ENCODE measurements around the gene IGSF9B.

Gene IGSF9B

DNA sequence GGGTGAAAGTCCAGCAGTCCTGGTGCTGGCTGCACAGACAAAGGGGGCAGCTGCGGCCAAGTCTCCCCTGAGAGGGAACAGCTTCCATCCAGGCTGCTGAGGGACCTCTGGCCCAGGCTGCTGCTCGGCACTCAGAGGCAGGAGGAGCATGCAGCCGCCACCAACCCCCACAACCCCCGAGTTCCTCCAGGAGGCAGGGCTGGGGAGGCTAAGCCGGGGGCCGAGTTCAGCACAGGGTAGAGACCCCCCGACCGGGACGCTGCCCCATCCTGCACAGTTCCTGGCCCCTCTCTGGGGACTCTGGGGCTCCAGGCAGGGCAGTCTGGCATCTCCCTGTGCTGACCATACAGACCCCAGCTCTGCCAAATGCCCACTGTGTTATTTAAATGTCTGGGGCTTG, 20.2 kb downstream of the IGSF9B start:
- DNase-seq (ENCODE audit: low read depth) = no peak

DNA sequence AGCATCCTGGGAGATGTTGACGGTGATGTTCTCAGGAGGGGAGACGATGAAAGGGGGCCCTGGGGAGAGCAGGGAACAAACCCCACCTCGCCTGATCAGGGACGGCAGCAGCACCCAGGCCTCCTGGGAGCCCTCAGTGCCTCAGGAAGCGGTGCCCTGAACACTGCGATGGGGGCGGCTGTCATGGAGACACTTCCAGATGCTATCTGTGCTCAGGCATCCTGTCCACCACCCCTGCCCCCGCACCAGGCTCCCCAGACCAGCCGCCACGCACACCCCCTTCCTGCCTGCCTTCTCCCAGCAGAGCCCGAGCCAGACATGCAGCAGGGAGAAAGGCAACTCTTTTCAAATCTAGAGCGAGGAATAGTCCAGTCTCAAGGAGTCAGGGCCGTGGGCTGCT, 20.6 kb downstream of the IGSF9B start:
- no peak for DNase-seq (ENCODE audit: low read depth)

DNA sequence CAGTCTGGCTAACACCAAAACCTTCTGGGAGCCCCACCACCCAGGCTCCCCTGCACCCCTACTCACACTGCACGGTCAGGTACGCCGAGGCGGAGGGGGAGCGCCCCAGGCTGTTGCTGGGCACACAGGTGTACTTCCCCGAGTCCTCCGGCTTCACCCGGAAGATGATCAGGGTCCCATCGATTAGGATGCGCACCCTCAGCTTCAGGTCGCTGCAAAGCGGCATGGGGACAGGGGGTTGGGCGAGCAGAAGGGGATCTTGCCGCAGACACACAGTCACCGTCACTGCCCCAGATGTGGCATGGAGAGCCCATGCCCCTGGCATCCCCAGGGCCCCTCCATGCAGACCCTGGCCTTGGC, 21.2 kb downstream of the IGSF9B start:
- DNase-seq (ENCODE audit: low read depth) = no peak

DNA sequence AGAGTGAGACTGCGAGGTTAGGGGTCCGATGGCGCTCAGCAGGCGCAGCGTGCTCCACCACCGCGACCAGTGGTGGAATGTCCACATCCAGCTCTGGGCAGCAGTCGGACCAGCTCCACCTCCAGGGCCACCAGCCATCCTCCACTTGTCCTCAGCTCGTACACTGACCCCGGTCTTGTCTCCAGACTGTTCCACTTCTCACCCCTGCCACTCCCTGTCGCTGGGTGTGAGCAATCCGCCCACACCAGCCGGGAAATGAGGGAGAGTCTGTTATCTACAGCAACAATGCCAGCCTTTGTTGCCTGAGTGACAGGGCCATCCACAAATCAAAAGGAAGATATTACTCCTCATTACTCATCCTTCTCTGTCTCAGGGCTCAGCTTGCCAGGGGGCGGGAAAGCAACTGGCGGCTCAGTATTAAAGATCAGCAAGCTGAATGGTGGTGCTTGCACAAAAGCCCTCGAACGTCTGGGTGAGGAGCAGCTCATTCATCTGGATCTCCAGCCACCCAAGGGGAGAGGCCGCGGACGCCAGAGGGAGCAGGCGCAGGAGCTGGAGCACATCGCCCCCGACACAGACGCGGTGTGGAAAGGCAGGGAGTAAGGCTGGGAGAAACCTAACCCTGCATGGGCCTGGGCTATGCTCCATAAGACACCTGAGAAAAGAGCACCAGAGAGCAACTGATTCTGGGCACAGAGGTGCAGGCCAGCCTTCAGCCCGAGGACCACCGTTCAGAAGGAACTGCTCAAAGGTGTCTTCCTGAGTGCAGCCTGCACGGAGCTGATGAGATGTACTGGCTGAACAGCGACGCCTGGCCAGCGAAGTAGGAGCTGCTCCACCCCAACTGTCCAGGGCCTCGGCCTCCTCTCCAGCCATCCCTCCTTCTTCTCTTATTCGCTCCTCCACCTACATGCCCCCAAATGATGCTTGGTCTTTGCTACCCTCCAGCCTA, 21.9 kb downstream of the IGSF9B start:
- DNase-seq (ENCODE audit: low read depth) = peak; percentile 54

DNA sequence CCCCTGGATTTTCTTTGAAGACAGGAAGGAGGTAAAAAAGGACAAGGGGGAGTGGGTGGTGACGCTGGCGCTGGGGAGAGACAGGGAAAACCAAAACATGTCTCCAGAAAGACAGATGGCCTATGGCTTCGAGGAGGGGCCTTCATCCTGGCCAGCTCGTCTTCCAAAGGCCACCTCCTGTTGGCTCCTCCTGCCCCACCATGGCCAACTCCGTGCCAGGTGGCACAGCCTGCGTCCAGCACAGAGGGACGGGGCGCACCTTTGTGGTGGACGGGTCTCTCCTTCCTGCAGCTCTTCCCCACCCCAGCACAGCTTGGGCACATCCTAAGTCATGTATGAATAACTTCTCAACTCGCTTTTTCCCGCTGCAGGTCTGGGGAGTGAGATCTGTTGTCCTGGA, 22.7 kb downstream of the IGSF9B start:
- no peak for DNase-seq (ENCODE audit: low read depth)

DNA sequence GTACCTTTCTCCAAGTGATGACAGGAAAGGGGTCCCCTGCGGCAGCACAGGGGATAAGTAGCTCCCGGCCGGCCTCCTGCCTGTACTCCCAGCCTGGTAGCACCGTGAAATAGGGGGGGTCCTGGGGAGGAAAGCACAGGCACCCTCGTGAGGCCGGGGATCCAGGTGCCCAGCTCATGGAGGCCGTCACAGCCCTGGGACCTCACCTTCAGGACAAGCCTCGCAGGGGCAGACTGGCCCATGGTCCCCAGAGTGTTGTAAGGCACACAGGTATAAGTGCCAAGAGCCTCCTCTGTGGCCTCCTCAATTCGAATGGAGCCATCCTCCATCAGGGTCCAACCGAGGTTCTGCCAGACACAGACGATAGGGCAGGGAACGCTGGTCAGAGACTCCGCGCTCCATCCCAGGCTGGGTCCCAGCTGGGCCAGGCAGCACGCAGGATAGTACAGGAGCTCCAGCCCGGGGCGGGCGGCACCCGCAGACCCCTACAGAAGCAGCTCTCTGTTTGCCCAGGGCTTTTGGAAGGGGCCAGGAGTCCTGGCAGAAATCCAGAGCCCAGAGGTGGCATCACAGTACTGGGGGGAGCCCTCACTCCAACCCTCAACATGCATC, 25.2 kb downstream of the IGSF9B start:
- DNase-seq (ENCODE audit: low read depth) = no peak

DNA sequence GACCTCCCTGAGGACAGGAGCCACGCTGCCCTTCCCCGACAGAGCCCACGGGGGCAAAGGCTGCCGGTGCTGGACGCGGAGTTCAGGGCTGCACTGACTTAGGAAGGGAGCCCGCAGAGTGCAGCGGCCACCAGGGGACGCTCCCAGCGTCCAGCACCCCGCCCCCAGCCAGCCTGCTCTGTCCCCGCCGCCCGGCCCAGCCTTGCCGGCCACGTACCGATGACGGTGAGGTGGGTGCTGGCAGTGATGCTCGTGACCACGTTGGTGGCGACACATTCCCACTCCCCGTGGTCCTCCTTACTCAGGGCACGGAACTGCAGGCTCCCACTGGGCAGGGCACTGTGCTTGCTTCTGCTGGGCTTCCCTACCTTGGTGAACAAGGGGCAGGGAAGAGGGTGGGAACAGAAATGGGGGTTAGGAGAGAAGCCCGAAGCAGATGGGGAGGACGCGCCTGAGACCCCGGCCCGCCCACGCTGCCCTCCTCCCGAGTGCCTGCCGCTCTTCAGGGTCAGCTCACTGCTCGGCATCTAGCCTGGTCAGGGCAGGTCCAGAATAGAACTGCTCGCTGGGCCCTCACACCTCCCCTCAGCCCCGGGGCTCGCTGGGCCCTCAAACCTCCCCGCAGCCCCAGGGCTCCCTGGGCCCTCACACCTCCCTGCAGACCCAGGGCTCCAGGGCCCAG, 25.9 kb downstream of the IGSF9B start:
- DNase-seq (ENCODE audit: low read depth) = peak; percentile 20

DNA sequence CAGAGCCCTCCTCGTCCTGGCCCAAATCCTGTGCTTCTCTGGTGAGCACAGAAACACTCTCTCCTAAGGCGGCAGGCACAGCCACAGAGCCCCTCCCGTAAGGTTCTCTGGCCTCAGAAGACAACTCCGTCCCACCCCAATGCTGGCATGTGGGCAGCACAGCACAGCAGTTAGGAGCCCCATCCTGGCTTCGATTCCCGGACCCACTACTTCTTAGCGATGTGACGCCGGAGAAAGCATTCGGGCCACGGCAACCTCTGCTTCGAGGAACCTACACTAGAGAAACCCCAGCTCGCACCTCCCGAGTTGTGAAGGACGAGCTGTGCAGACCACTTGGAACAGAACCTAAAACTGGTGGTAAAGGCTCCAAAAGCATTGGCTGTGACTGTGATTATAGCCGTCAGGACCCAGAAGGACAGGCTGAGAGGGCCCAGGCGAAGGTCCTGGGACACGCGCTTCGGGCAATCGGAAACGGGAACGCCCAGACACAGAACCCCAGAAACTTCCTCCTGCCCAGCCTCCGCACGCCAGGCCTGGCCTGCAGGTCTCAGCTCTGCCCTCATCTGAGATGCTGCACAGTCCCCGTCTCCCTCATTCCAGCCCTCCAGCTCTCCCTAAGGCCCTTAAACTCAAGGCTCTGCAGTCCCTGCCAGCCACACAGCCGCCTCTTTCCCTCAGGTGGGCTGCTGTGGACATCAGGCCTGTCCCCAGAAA, 26.6 kb downstream of the IGSF9B start:
- DNase-seq (ENCODE audit: low read depth) = no peak

DNA sequence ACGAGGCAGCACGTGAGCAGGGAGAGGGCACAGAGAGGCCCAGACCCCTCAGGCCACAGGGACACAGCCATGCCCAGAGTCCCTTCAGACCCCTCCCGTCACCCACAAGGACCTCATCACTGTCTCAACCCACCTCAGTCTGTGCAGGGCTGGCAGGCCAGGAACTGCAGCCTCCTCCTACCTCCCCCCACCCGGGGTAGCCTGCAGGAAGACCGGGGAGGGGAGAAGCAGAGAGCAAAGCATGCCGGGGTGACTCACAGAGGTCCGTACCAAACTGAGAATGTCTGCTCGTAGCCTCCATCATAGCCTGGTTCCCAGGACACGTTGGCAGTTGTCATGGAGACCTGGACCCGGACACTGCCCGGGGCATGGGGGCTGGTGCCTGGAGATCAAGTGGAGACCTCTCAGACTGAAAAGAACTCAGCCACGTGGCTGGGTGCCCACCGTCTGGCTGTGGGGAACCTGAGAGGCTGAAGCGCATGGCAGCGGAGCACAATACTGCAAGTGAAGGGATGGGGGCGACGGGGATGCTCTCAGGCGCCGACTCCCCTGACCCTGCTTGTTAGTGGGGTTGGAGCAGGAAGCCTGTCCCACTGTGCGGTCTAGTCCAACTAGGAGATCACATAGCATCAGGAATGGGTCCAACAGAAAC, 27.2 kb downstream of the IGSF9B start:
- no peak for DNase-seq (ENCODE audit: low read depth)

DNA sequence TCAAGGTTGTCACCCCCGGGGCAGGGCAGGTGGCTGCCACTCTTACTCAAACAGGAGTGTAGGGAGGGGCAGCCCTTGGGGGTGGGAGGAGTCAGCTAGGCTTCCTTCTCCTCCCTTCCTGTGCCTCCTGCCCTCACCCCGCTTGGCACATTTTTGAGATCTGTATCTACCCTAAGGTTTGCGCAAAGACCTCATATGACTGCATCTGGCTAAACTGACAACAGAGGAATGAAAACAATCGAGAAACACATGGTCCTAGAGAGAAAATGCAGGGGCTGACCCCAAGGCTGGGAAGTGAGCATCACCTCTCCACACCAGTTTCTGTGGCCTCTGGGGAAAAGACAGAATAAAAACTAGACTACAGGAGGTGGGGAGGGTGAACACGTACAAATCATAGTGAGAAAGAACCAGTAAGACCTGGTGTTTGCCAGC, 28.1 kb downstream of the IGSF9B start:
- DNase-seq (ENCODE audit: low read depth) = no peak

DNA sequence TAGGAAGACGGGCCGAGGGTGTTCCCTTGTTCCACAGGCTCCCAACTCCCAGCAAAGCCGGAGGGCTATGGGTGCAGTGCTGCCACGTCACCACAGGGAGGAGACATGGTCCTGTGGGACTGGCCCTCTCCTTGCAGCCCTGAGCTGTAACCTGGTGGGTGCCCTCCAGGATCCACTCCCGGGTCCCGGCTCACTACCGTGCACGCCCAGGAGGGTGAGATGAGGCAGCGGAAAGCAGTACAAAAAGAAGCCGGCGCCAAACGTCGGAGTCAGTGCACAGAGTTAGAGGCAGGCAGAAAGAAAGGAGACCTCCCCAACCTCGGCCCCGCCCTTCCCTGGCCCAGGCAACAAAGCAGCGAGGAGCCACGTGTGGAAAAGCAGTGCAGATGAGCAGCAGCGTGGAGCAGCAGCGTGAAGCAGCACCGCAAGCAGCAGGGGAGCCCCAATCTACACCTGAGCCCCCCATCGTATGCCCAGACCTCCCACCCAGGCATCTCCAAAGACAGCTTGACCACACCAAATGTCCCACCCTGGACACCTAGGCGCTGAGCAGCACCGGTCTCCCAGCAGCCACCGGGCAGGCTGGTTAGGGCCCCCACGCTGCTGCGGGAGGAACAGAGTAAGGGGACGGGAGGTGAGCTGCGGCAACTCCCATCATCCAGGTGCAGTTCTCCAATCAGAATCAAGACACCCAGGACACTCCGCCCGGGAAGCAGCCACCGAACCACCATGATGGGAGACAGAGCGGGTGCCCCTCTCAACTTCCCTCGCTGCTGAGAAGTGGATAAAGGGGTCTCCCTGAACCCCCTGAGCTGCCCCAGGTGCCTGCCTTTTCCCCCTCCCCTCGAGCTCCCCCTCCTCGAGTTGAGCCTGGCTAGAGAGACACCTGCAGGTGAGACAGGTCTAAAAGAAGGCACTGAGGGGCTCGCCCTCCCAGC, 28.8 kb downstream of the IGSF9B start:
- peak; percentile 68 for DNase-seq (ENCODE audit: low read depth)

DNA sequence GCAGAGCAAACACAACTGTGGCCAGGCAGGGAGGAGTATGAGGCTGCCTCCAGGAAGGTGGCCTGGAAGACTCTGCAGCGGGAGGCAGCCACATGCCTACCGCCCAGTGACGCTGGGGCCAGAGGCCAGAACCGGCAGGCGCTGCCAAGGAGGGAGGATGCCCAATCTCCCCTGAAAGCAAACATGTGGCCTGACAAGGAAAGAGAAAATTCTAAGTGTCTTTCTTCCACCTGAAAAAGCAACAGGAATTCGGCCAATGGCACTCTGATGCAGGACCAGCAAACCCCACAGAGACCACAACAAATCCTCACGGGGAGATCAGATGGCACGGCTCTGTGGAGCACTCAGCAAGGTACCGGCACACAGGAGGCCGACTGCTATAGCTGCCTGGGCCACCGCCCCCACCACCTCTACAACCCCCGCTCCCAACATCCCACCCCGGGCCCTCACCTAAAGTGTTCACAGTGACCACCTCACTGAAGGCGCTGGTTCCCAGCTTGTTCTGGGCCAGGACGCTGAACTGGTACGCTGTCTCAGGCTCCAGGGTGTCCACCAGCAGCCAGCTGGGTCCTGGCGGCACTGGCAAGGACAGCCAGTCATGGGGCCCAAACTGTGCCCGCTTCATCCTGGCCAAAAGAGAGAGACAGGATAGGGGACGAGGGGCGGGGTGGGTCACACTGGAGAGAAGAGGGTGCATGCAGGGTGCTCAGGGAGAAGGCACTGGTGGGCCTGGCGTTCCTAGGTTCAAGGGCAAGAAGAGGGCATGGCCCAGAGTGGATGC, 30.1 kb downstream of the IGSF9B start:
- no peak for DNase-seq (ENCODE audit: low read depth)

DNA sequence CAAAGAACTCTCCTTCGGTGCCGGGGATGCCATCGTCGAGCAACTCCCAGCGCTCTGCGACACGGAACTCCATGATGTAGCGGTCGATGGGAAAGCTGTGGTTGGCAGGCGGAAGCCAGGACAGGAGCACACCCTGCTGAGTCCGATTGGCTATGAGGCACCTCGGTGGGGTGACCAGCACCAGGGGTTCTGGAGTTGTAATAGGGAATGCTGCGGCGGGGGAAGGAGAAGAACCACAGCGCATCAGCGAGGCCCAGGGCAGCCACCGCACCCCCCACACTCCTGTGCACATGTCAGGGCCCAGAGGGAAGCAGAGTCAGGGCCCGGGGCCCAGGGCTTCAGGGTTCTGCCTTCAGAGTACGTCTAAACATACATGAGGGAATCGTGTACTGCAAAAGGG, 31.0 kb downstream of the IGSF9B start:
- DNase-seq (ENCODE audit: low read depth) = no peak

DNA sequence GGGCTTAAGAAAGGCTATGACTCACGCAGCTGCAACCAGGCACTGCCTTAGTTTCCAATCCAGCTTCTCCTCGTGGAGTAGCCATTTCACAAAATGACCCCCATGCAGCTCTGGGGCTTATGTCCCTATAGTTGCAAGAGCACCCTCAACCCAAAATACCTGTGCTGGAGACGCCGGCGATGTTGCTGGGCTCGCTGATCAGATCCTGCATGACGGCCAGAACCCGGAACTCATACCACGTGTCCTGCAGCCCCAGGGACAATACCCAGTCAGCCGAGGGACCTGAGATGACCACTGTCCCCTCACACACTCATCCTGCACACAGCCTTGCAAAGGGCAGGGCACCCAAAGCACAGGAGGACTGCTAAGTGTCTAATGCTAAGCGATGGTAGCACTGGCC, 32.1 kb downstream of the IGSF9B start:
- no peak for DNase-seq (ENCODE audit: low read depth)

DNA sequence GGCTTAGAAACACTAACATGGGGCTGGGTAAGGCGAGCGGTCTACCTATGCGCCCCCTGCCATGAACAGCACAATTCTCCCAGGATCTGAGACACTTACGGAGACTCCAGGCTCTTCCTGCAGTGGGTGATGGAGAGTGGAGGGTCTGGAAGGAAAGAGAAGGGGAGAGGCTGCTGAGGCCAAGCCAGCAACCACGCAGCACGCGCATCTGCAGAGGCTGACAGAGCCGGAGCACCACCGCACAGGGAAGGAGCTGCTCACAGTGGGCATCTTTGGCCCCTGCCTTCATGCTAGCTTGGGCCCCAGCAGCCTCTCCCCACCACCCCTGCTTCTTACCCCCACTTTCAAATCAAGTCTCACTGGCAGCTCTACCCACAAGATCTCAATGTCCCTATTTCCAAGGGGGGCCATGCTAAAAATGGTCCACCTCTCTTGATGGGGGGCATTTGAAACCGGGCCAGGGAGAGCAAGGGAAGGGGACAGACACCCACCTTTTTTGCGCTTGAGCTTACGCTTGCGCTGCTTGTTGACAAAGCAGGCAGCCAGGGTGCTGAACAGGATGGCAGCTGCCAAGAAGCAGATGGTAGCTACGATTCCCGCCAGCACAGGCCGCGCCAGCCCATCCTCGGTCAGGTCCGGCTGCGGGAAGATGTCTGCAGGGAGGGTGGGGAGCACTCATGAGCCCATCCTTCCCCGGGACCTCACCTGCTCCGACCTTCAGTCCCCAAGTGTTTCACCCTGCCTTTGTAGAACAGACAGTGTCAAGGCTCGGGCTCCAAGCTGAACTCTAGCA, 34.5 kb downstream of the IGSF9B start:
- DNase-seq (ENCODE audit: low read depth) = no peak

DNA sequence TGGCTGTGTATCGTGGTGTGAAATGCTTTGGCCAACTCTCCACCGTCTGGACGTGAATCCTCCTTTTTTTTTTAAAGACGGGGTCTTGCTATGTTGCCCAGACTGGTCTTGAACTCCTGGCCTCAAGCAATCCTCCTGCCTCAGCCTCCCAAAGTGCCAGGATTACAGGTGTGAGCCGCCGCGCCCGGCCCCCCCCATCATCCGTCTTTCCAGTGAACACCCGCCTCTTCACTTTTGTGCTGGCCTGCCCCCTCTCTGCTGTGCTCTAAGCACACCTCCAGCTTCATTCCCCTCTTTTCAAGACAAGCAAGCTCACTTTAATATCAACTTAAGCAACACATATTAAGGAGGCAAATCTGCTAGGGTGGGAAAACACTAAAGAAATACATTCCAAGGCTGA, 35.3 kb downstream of the IGSF9B start:
- no peak for DNase-seq (ENCODE audit: low read depth)

DNA sequence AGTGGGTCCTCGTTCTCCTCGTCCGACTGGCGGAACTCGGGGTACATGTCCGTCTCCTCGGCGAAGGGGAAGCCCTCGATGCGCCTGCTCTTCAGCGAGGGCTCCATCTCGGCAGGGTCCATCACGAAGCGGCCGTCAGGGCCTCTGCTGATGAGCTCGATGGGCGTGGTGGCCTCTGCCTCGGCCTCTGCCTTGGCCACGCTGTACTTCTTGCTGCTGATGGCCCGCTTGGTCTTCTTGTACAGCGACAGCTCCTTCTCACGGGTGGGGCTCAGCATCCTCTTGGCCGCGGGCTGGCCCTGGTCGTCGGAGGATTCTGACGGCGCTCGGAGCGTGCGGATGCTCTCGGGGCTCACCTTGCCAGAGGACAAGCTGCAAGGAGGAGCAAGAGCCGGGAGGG, 35.7 kb downstream of the IGSF9B start:
- DNase-seq (ENCODE audit: low read depth) = no peak

DNA sequence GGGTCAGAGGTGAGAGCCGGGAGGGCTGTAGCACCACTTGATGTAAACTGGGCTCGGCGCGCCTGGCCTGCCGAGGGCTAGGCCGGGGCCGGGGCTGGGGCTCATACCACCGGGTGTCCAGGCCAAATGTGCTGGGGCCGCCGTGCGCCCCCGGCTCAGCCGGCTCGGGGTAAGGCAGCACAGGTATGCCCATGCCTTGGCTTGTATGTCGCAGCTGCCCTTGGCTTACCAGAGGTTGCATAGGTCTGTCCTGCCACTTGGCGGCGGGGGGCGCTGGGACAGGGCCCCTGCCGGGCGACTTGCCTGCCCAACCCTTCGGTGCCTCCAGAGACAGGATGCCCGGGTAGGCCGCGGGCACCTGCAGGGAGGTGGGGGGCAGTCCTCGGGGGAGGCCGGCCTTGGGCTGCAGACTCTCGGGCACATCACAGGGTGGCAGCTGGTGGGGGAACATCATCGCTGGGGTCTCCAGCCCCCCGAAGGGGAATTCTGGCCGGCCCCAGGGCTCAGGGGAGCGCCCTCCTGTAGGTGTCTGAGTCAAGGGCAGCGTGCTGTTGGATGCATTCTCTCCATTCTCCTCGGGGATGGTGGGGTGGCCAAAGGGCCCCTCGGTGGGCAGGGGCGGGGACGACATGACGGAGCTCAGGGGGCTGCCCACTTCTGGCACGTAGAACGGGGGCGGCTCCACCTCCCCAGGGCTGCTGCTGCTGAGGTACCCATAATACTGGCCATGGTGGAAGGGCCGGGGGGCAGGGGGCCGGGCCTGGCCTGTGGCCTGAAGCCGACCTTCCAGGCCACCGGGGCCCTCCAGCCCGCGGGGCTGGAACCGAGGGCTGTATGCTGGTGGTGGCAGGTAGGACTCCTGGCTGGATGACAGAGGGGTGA, 36.4 kb downstream of the IGSF9B start:
- DNase-seq (ENCODE audit: low read depth) = no peak
